Hindlimb muscle (tissue), 1 donor: Measurements from ENCODE around the gene MB. TPM values are rescaled to one million over a fixed set of nuclear protein-coding genes. Genes with fewer than 3 reads are reported as not detected.
A peak's percentile ranks its signal among the peaks of the same experiment; 100 is the strongest.
"Not testable (repeated sequence)": the region's sequence is repeated elsewhere in the genome, so short reads cannot be mapped to it uniquely, and the experiment has no call there.

Experiments
- DNase-seq: peaks from one replicate; pipeline ENCODE4 v3.0.0-alpha.2; 2013
- polyA plus RNA-seq: library from polyadenylated mRNA; unstranded; fragments of 120-200 nt; gene quantifications from one replicate; pipeline ENCODE4 v1.2.1, GENCODE V29; 2013; ENCODE audit not compliant: insufficient read length

The MB gene
- polyA plus RNA-seq: 215 TPM

- DNase-seq: no peak
Observed at GRCh38 chr22:35617137-35617755, at the start of gene MB. MB (minus strand) TSS chr22:35617329; CDS start chr22:35617257, 72 bp downstream.

- DNase-seq: not testable (repeated sequence)
Observed at GRCh38 chr22:35666699-35667098, 49.6 kb upstream of the MB start.

- DNase-seq: no peak
Observed at GRCh38 chr22:35664955-35665587, 47.9 kb upstream of the MB start.

GRCh38 chr22:35663371-35663770 is 46.2 kb upstream of the MB start:
- no peak for DNase-seq

GRCh38 chr22:35662914-35663313 is 45.8 kb upstream of the MB start:
- no peak for DNase-seq

- no peak for DNase-seq
Observed at GRCh38 chr22:35661464-35661863, 44.3 kb upstream of the MB start.

GRCh38 chr22:35660291-35661127 is 43.4 kb upstream of the MB start:
- no peak for DNase-seq

- DNase-seq: no peak
Observed at GRCh38 chr22:35657571-35658312, 40.6 kb upstream of the MB start.

GRCh38 chr22:35656284-35656752 is 39.2 kb upstream of the MB start:
- DNase-seq: no peak

- no peak for DNase-seq
Observed at GRCh38 chr22:35653824-35654223, 36.7 kb upstream of the MB start.

GRCh38 chr22:35651085-35651484 is 34.0 kb upstream of the MB start:
- no peak for DNase-seq

- DNase-seq: no peak
Observed at GRCh38 chr22:35649636-35650250, 32.6 kb upstream of the MB start.

- DNase-seq: no peak
Observed at GRCh38 chr22:35649026-35649553, 32.0 kb upstream of the MB start.

- peak; percentile 50 for DNase-seq
Observed at GRCh38 chr22:35648066-35649025, 31.2 kb upstream of the MB start, which contains the start of gene APOL6. APOL6 (plus strand) TSS chr22:35648446; CDS start chr22:35656426, 7,980 bp downstream.

- no peak for DNase-seq
Observed at GRCh38 chr22:35645646-35646045, 28.5 kb upstream of the MB start.

GRCh38 chr22:35643991-35644390 is 26.9 kb upstream of the MB start:
- no peak for DNase-seq

GRCh38 chr22:35642305-35642741 is 25.2 kb upstream of the MB start:
- no peak for DNase-seq

GRCh38 chr22:35641494-35642120 is 24.5 kb upstream of the MB start:
- no peak for DNase-seq

GRCh38 chr22:35638410-35638809 is 21.3 kb upstream of the MB start:
- DNase-seq: peak; percentile 88

- no peak for DNase-seq
Observed at GRCh38 chr22:35638001-35638400, 20.9 kb upstream of the MB start.
